Mesendoderm (in vitro differentiated cells): ENCODE data around the gene UBE2K.
A peak's percentile ranks its signal among the peaks of the same experiment; 100 is the strongest.
"Not testable (repeated sequence)": the region's sequence is repeated elsewhere in the genome, so short reads cannot be mapped to it uniquely, and the experiment has no call there.

Experiments
- DNase-seq: peaks from one replicate; pipeline ENCODE4 v3.0.0; 2013
- H2AK5ac ChIP-seq: 2 replicates; pipeline ENCODE4 v1.6.1; 2013; ENCODE audit warnings: low read length, inconsistent platforms
- H2BK120ac ChIP-seq: 2 replicates; pipeline ENCODE4 v1.6.1; 2013; ENCODE audit warnings: low read depth, mild to moderate bottlenecking, low read length, moderate library complexity, mixed read lengths
- H2BK15ac ChIP-seq: replicated peaks from 2 replicates; pipeline ENCODE4 v1.6.1; 2013; ENCODE audit warnings: low read depth, mild to moderate bottlenecking, moderate library complexity
- H2BK5ac ChIP-seq: 2 replicates; pipeline ENCODE4 v1.6.1; 2013; ENCODE audit warnings: low read length, inconsistent platforms
- H3K18ac ChIP-seq: 2 replicates; pipeline ENCODE4 v1.6.1; 2013; ENCODE audit warnings: mild to moderate bottlenecking, low read length, mixed read lengths
- H3K23ac ChIP-seq: one replicate; pipeline ENCODE4 v1.6.1; 2013; ENCODE audit warnings: low read length
- H3K27ac ChIP-seq: 2 replicates; pipeline ENCODE4 v1.5.1; 2013; ENCODE audit warnings: low read depth, mild to moderate bottlenecking, inconsistent platforms, low read length, moderate library complexity
- H3K27me3 ChIP-seq: 2 replicates; pipeline ENCODE4 v1.6.1; 2013; ENCODE audit warnings: low read length, control low read depth, mild to moderate bottlenecking, inconsistent platforms; ENCODE audit not compliant: insufficient read depth, poor library complexity
- H3K36me3 ChIP-seq: 2 replicates; pipeline ENCODE4 v1.6.1; 2013; ENCODE audit warnings: low read length, inconsistent platforms; ENCODE audit not compliant: control insufficient read depth, insufficient read depth
- H3K4ac ChIP-seq: one replicate; pipeline ENCODE4 v1.6.1; 2013; ENCODE audit warnings: low read depth, mild to moderate bottlenecking, low read length, moderate library complexity
- H3K4me1 ChIP-seq: 2 replicates; pipeline ENCODE4 v1.6.1; 2013; ENCODE audit warnings: low read depth, low read length, inconsistent platforms; ENCODE audit not compliant: control insufficient read depth
- H3K4me2 ChIP-seq: 2 replicates; pipeline ENCODE4 v1.6.1; 2013; ENCODE audit warnings: low read length
- H3K4me3 ChIP-seq: 2 replicates; pipeline ENCODE4 v1.5.1; 2013; ENCODE audit warnings: mild to moderate bottlenecking, low read length
- H3K56ac ChIP-seq: one replicate; pipeline ENCODE4 v1.6.1; 2013; ENCODE audit warnings: low read length
- H3K79me1 ChIP-seq: 2 replicates; pipeline ENCODE4 v1.6.1; 2013; ENCODE audit warnings: low read length, inconsistent platforms
- H3K79me2 ChIP-seq: 2 replicates; pipeline ENCODE4 v1.6.1; 2013; ENCODE audit warnings: mild to moderate bottlenecking, low read length; ENCODE audit not compliant: control insufficient read depth, insufficient read depth
- H3K9ac ChIP-seq: 2 replicates; pipeline ENCODE4 v1.6.1; 2013; ENCODE audit warnings: low read length, inconsistent platforms
- H4K5ac ChIP-seq: one replicate; pipeline ENCODE4 v1.6.1; 2013; ENCODE audit warnings: low read length
- H4K8ac ChIP-seq: one replicate; pipeline ENCODE4 v1.6.1; 2013; ENCODE audit warnings: low read depth, mild to moderate bottlenecking, control low read depth, low read length, moderate library complexity
- WGBS: extraction: QIAGEN DNeasy Blood & Tissue Kit; methylation state at CpG from one replicate; pipeline ENCODE4 v1.1.7; 2013; ENCODE audit warnings: low lambda C conversion rate, missing lambda C conversion rate; ENCODE audit not compliant: insufficient coverage; ENCODE audit errors: extremely low coverage; 5-methylcytosine and 5-hydroxymethylcytosine counted together

Gene UBE2K

DNA sequence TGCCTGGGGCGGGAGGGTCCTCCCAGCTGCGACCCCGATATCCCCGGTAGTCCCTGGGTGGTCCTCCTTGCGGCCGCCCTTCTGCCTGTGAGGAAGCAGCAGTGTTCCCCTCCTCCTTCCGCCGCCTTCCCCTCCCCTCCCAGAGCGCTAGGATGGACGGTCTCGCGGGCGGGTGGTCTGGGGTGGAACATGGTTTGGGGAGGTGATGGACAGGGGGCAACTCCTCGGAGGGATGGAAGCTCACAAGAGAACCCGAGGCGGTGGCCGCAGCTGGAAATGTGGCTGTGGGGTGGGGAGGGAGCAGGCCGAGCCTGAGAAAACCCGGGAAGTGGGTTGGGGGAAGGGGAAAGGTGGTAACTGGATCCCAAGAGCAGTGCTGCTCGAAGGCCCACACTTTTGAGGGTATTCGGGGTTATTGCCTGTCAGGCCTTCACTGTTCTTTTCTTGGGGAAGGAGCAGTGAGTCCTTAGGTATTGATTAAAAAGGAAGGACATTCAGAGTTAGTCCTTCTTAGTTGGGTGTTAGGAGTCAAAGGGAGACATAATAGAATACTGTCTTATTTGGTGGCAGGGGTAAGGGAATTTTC is 581 bp downstream of the UBE2K start:
- no peak overlapping the region for H4K5ac ChIP-seq
- peak overlapping the region; percentile 93 for H3K9ac ChIP-seq
- peak overlapping the region; percentile 1 for H4K8ac ChIP-seq
- H2BK120ac ChIP-seq = no peak overlapping the region
- no peaks in the 10 kb centered on the region for H3K27me3 ChIP-seq
- peak; percentile 89 for DNase-seq
- peak overlapping the region; percentile 62 for H3K4me3 ChIP-seq
- no peaks in the 10 kb centered on the region for H3K79me1 ChIP-seq
- H3K27ac ChIP-seq = peak overlapping the region; percentile 90
- H3K36me3 ChIP-seq = no peaks in the 10 kb centered on the region
- H3K4ac ChIP-seq = peak overlapping the region; percentile 58
- WGBS = no CpG with 5 or more reads among the region's 21 CpGs
- peaks cover 46% of the 10 kb centered on the region for H3K79me2 ChIP-seq
- no peaks in the 10 kb centered on the region for H3K4me1 ChIP-seq
- peak overlapping the region; percentile 98 for H3K56ac ChIP-seq
- peak overlapping the region; percentile 53 for H3K18ac ChIP-seq
- peak overlapping the region; percentile 91 for H3K23ac ChIP-seq
- H2BK15ac ChIP-seq = no peak overlapping the region
- H2AK5ac ChIP-seq = no peak overlapping the region
- peak overlapping the region; percentile 62 for H3K4me2 ChIP-seq
- H2BK5ac ChIP-seq = peak overlapping the region; percentile 94

DNA sequence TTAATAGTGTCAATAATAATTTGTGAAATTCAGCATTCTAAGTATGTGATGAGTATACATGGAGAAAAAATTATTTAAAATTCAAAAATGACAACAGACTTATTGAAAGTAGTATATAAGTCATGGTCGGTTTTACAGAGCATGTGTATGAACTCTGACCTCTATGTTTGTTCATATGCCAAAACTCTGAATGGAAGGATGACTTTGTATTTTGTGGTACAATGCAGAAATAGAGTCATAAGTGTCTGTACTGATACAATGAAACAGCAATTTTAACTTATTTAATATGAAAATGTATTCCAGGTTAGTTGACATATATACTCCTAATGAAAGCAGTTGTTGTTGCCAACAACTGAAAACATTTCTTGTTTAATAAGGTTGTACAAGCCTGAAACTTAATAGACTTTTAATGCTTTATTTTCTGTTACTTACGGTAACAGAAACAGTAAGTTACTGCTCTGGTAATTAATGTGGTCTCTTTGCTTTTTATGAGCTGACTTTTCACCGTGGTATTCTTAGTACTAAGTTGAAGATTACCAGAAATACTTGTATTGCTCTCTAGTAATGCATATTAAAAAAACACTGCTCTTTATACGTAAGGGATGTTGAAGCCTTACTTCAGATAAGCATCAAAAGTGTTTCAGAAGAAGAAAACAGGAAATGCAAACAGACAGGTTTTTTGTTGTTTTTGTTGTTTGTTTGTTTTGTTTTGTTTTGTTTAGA is 1.9 kb downstream of the UBE2K start:
- H3K27me3 ChIP-seq = no peaks in the 10 kb centered on the region
- no peak overlapping the region for H2AK5ac ChIP-seq
- no CpG with 5 or more reads among the region's 4 CpGs for WGBS
- no peak overlapping the region for H3K23ac ChIP-seq
- H3K36me3 ChIP-seq = no peaks in the 10 kb centered on the region
- no peak overlapping the region for H2BK15ac ChIP-seq
- H2BK5ac ChIP-seq = no peak overlapping the region
- no peak overlapping the region for H4K8ac ChIP-seq
- no peak overlapping the region for H3K9ac ChIP-seq
- DNase-seq = no peak
- H3K79me1 ChIP-seq = no peaks in the 10 kb centered on the region
- H3K18ac ChIP-seq = no peak overlapping the region
- H3K56ac ChIP-seq = no peak overlapping the region
- no peaks in the 10 kb centered on the region for H3K4me1 ChIP-seq
- H3K79me2 ChIP-seq = peaks cover 55% of the 10 kb centered on the region
- H3K4me2 ChIP-seq = no peak overlapping the region
- H3K4me3 ChIP-seq = no peak overlapping the region
- H3K27ac ChIP-seq = no peak overlapping the region
- no peak overlapping the region for H2BK120ac ChIP-seq
- H4K5ac ChIP-seq = no peak overlapping the region
- no peak overlapping the region for H3K4ac ChIP-seq

GRCh38 chr4:39700554-39700953 is 2.6 kb downstream of the UBE2K start:
- Histone ChIP-seq H3K36me3 (no peaks in the 10 kb centered on the region), H3K56ac (no peak overlapping the region), H3K9ac (peak overlapping the region; percentile 49), H2BK15ac (no peak overlapping the region), H2BK120ac (no peak overlapping the region), H3K23ac (no peak overlapping the region), H3K79me2 (peaks cover 62% of the 10 kb centered on the region), H2AK5ac (no peak overlapping the region), H4K5ac (no peak overlapping the region), H3K27me3 (no peaks in the 10 kb centered on the region), H3K27ac (no peak overlapping the region), H3K4me3 (no peak overlapping the region), H2BK5ac (no peak overlapping the region), H3K79me1 (no peaks in the 10 kb centered on the region), H3K4me2 (peak overlapping the region; percentile 5), H3K18ac (no peak overlapping the region), H3K4ac (no peak overlapping the region), H3K4me1 (no peaks in the 10 kb centered on the region), H4K8ac (no peak overlapping the region)
- no peak for DNase-seq
- WGBS = no CpG with 5 or more reads among the region's 3 CpGs

DNA sequence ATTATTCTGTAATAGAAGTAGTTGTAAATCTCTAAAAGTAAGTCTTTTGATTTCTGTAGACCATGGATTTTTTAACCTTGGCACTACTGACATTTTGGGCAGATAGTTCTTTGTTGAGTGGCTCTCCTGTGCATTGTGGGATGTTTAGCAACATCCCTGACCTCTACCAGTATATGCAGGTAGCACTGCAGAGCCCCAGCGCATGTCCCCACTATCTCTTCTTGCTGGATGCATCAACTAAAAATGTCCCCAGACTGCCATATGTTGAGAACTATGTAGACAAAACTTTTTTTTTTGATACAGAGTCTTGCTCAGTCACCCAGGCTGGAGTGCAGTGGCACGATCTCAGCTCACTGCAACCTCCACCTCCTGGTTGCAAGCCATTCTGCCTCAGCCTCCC is 4.8 kb downstream of the UBE2K start:
- Histone ChIP-seq H3K18ac (no peak overlapping the region), H3K36me3 (no peaks in the 10 kb centered on the region), H2AK5ac (no peak overlapping the region), H3K9ac (no peak overlapping the region), H3K4me1 (no peaks in the 10 kb centered on the region), H3K56ac (no peak overlapping the region), H3K23ac (no peak overlapping the region), H3K4me2 (no peak overlapping the region), H3K79me1 (no peaks in the 10 kb centered on the region), H3K4me3 (no peak overlapping the region), H3K27ac (no peak overlapping the region), H3K79me2 (peaks cover 79% of the 10 kb centered on the region), H2BK15ac (no peak overlapping the region), H4K8ac (no peak overlapping the region), H4K5ac (no peak overlapping the region), H2BK5ac (no peak overlapping the region), H2BK120ac (no peak overlapping the region), H3K27me3 (no peaks in the 10 kb centered on the region), H3K4ac (no peak overlapping the region)
- WGBS = no CpG with 5 or more reads among the region's 2 CpGs
- DNase-seq = no peak

DNA sequence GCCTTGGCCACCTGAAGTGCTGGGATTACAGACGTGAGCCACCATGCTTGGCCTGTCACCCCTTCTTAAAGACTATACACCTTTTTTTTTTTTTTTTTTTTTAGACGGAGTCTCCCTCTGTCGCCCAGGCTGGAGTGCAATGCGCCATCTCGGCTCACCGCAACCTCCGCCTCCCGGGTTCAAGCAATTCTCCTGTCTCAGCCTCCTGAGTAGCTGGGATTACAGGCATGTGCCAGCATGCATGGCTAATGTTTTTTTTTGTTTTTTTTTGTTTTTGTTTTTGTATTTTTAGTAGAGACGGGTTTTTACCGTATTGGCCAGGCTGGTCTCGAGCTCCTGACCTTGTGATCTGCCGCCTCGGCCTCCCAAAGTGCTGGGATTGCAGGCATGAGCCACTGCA is 6.9 kb downstream of the UBE2K start:
- H3K18ac ChIP-seq, H4K8ac ChIP-seq, H4K5ac ChIP-seq, H3K9ac ChIP-seq, H3K56ac ChIP-seq, H2BK15ac ChIP-seq, H2BK5ac ChIP-seq, H3K79me1 ChIP-seq, H3K4me2 ChIP-seq, H2AK5ac ChIP-seq, H3K4me3 ChIP-seq, H3K4me1 ChIP-seq, H3K36me3 ChIP-seq, H3K23ac ChIP-seq, H3K27me3 ChIP-seq, H3K4ac ChIP-seq, DNase-seq, H2BK120ac ChIP-seq, H3K27ac ChIP-seq: not testable (repeated sequence)
- no CpG with 5 or more reads among the region's 13 CpGs for WGBS
- H3K79me2 ChIP-seq = peaks cover 81% of the 10 kb centered on the region
